GM18951 (cell line): ENCODE results near the gene MAD1L1.

Experiments
- POLR2A ChIP-seq: IDR thresholded peaks from 4 replicates; pipeline ENCODE4 v1.6.1; 2011; ENCODE audit warnings: mild to moderate bottlenecking; ENCODE audit not compliant: insufficient read length, insufficient read depth; ENCODE audit errors: extremely low read depth
- in situ Hi-C: fragments of 300-500 bp; cut with MboI; formaldehyde crosslinking; loops from one replicate; pipeline ENCODE4 v1.12.0; 2022; ENCODE audit warnings: low sequenced_read_pairs, mixed read lengths, inconsistent platforms; ENCODE audit not compliant: unreplicated experiment

Gene MAD1L1

GRCh38 chr7:2217716-2218443 is 14.9 kb downstream of the MAD1L1 start:
- no peak for TF ChIP-seq POLR2A
- in situ Hi-C loops = no loop called here

GRCh38 chr7:2217206-2217605 is 15.5 kb downstream of the MAD1L1 start:
- in situ Hi-C loops = no loop called here
- TF ChIP-seq POLR2A = no peak

GRCh38 chr7:2215851-2216250 is 16.9 kb downstream of the MAD1L1 start:
- in situ Hi-C loops = no loop called here
- no peak for TF ChIP-seq POLR2A

GRCh38 chr7:2214636-2215035 is 18.1 kb downstream of the MAD1L1 start:
- in situ Hi-C loops = no loop called here
- no peak for TF ChIP-seq POLR2A

- in situ Hi-C loops = no loop called here
- no peak for TF ChIP-seq POLR2A
Measured at GRCh38 chr7:2213551-2214215, 19.1 kb downstream of the MAD1L1 start.

GRCh38 chr7:2212906-2213305 is 19.8 kb downstream of the MAD1L1 start:
- TF ChIP-seq POLR2A = no peak
- in situ Hi-C loops = no loop called here

- no peak for TF ChIP-seq POLR2A
- in situ Hi-C loops = no loop called here
Measured at GRCh38 chr7:2211926-2212325, 20.8 kb downstream of the MAD1L1 start.

GRCh38 chr7:2211259-2211880 is 21.4 kb downstream of the MAD1L1 start:
- TF ChIP-seq POLR2A = no peak
- in situ Hi-C loops = no loop called here

GRCh38 chr7:2210551-2211258 is 22.0 kb downstream of the MAD1L1 start:
- TF ChIP-seq POLR2A = no peak
- in situ Hi-C loops = no loop called here

GRCh38 chr7:2209961-2210323 is 22.8 kb downstream of the MAD1L1 start:
- TF ChIP-seq POLR2A = no peak
- in situ Hi-C loops = no loop called here

- no peak for TF ChIP-seq POLR2A
- in situ Hi-C loops = no loop called here
Measured at GRCh38 chr7:2209146-2209960, 23.4 kb downstream of the MAD1L1 start.

GRCh38 chr7:2208712-2209111 is 24.0 kb downstream of the MAD1L1 start:
- no peak for TF ChIP-seq POLR2A
- in situ Hi-C loops = no loop called here
